HG03469 (cell line): Measurements from ENCODE around the gene SOS1.
"Not testable (repeated sequence)": the region's sequence is repeated elsewhere in the genome, so short reads cannot be mapped to it uniquely, and the experiment has no call there.

ENCODE experiments used
- ATAC-seq: cut with Tn5 transposase; IDR thresholded peaks from one replicate; pipeline ENCODE4 v1.9.1; 2021; ENCODE audit warnings: mild to moderate bottlenecking, moderate library complexity, moderate number of reproducible peaks; ENCODE audit not compliant: unreplicated experiment

The SOS1 gene

DNA sequence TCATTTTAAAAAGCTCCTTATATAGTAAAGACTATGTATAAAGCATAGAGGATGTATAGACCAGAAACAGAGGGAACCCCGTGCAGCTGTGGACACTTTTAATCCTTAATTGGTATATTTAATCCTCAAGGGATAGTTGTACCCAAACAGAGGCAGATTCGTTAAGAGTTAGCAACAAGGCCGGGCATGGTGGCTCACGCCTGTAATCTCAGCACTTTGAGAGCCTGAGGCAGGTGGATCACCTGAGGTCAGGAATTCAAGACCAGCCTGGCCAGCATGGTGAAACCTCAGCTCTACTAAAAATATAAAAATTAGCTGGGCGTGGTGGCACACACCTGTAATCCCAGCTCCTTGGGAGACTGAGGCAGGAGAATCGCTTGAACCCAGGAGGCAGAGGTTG, 184.3 kb downstream of the SOS1 start:
- ATAC-seq, result not testable (repeated sequence)

DNA sequence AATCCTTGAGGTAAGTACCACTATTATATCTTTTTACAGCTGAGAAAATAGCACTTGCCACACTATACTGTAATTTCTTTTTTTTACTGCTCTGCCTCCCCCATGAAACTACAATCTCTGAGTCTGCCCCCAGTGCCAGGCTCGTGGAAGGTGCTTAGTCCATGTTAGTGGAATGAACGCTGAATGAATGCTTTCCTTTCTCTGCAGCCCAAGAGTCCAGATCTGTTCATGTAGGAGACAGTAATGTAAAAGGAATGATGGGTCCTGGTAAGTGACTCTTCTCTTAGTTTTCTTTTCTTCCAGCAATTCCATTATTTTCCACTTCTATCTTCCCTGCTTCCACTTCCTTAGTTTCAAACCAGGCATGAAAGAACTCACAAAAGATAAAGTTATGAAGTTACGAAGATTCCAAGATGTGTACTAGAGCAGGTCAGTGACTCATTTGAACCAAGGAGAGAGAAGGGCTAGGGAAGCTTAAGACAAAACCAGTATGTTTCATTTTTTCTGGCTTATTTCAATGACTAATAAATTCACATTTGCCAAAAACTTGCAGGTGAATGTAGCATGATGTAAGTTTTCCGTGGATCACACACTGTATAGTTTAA, 185.2 kb downstream of the SOS1 start:
- ATAC-seq, result no peak

DNA sequence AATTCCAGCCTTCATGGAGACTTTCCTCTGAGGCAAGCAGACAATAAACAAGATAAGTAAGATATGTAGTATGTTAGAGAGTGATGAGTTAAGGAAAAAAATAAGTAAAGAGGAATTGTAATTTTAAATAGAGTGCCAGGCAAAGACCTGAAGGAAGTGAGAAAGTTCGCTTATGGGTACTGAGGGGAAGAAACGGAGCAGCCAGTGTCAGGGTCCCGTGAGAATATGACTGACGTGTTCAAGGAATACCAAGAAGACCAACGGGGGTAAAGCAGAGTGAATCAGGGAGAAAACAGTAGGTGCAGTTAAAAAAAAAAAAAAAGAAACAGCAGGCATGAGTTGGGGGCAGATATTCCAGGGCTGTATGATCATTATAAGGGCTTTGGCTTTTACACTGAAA, 186.1 kb downstream of the SOS1 start:
- no peak for ATAC-seq

DNA sequence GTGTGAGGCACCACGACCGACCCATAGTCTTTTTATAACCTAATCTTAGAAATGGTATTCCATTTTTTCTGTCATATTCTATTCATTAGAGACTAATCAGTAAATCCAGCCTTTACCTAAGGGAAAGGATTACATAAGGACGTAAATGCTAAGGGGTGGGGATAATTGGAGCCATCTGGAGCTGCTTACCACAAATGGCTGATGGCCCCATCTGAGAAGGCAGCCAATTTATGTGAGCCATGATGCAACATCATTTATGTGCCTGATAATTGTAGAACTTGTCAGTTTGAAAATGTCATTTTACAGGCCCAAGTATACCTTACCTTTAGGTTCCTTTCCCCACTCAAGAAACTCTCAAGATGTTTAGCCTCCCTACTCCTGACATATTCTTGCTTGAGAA, 187.2 kb downstream of the SOS1 start:
- no peak for ATAC-seq

DNA sequence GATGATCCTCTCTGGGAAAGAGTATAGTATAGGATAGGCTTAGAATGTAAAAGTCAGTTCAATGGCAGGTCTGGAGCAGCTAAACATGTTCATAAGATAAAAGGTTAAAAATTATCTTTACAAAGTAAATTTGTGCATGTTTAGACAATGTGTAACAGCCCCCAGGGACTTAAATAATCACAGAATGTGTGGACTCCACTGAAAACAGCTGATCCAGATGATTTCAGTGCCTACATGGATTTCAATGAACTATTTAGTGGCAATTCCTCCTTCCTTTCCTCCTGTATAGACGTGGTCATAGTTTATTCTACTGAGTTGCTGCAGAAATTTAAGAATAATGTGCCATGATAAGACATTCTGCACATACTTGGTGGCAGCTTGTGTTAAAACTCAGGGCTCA, 188.3 kb downstream of the SOS1 start:
- no peak for ATAC-seq
